ACC112 (cell line): ENCODE data around the gene OTP.

Experiments used
- H2AFZ ChIP-seq: fragments of 200-600 bp; sonication (generic); one replicate; pipeline ENCODE4 v1.6.0; 2017; ENCODE audit warnings: antibody characterized with exemption, low read length; ENCODE audit not compliant: unreplicated experiment
- H3K27ac ChIP-seq: fragments of 200-600 bp; sonication (generic); 2 replicates; pipeline ENCODE4 v1.5.1; 2014; ENCODE audit warnings: low read depth, mild to moderate bottlenecking, antibody characterized with exemption, low read length, moderate library complexity
- H3K27me3 ChIP-seq: fragments of 200-600 bp; sonication (generic); 2 replicates; pipeline ENCODE4 v1.6.1; 2014; ENCODE audit warnings: mild to moderate bottlenecking, antibody characterized with exemption, low read length, moderate library complexity, mixed read lengths; ENCODE audit not compliant: insufficient read depth
- H3K36me3 ChIP-seq: fragments of 200-600 bp; sonication (generic); 2 replicates; pipeline ENCODE4 v1.6.1; 2016; ENCODE audit warnings: mild to moderate bottlenecking, antibody characterized with exemption, low read length, moderate library complexity, mixed read lengths; ENCODE audit not compliant: insufficient read depth
- H3K4me1 ChIP-seq: fragments of 200-600 bp; sonication (generic); one replicate; pipeline ENCODE4 v1.6.1; 2016; ENCODE audit warnings: low read length, mixed read lengths; ENCODE audit not compliant: insufficient read depth, unreplicated experiment, control insufficient read depth
- H3K4me3 ChIP-seq: fragments of 200-600 bp; sonication (generic); 2 replicates; pipeline ENCODE4 v1.5.1; 2014; ENCODE audit warnings: mild to moderate bottlenecking, low read depth, low read length
- H3K79me2 ChIP-seq: fragments of 200-600 bp; sonication (generic); one replicate; pipeline ENCODE4 v1.6.0; 2016; ENCODE audit warnings: low read length; ENCODE audit not compliant: control insufficient read depth, unreplicated experiment, insufficient read depth

OTP gene

DNA sequence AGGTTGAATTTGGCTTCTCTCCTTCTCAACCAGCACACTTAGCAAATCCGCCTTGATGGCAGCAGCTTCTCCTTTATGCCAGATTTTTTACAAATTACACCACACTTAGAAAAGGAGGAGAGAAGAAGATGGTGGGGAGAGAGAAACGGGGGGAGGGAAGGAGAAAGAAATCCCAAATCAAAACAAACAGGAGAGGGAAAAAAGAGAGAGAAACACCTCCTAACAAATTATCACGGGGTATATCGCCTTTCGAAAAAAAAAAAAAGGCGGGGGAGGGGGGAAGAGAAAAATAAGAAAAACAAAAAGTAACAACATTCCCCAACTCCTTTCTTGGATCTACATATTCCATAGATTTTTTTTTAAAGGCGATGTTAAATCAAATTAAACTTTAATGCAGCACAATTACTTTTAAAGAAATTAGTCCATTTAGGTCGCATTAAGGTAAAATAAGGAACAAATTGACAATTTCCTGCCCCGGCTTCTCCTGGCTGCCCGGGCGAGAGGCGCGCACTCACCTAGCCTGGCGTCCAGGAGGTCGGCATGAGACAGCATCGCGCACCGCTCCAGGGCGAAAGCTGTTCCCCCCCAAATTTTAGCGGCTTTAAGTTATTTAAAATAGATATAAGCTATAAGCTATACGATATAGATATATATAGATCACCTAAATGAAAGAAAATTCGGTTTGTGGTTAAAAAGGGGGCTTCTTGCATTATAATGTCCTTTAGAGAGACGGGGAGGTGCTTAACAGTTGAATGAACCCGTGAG lies at the start of gene OTP:
TSS of gene OTP (minus strand) at position 716 of the 765 bp plus-strand sequence. CDS start at position 552, 164 bp downstream.
- Histone ChIP-seq H3K4me3 (no peak within 1 kb of the TSS), H3K79me2 (no peaks in the 10 kb centered on the region), H3K27ac (no peak within 1 kb of the TSS), H3K27me3 (peaks cover 100% of the 10 kb centered on the region), H3K36me3 (no peaks in the 10 kb centered on the region), H3K4me1 (no peaks in the 10 kb centered on the region), H2AFZ (no peak within 1 kb of the TSS)

- H3K4me1 ChIP-seq = peaks cover 8% of the 10 kb centered on the region
- peaks cover 3% of the 10 kb centered on the region; the same call in 1 of the 2 replicates for H3K36me3 ChIP-seq
- no peak overlapping the region for H3K27ac ChIP-seq
- no peak overlapping the region for H2AFZ ChIP-seq
- no peaks in the 10 kb centered on the region for H3K27me3 ChIP-seq
- no peak overlapping the region for H3K4me3 ChIP-seq
- H3K79me2 ChIP-seq = no peaks in the 10 kb centered on the region
Measured at GRCh38 chr5:77683171-77683732, 44.7 kb upstream of the OTP start.

GRCh38 chr5:77670526-77670925 lies 32.0 kb upstream of the OTP start:
- Histone ChIP-seq H3K4me3 (no peak overlapping the region), H3K79me2 (no peaks in the 10 kb centered on the region), H3K4me1 (no peaks in the 10 kb centered on the region), H2AFZ (no peak overlapping the region), H3K27me3 (peaks cover 87% of the 10 kb centered on the region), H3K27ac (no peak overlapping the region), H3K36me3 (no peaks in the 10 kb centered on the region)

- no peak overlapping the region for H3K27ac ChIP-seq
Measured at GRCh38 chr5:77669677-77670076, 31.2 kb upstream of the OTP start.

GRCh38 chr5:77663090-77663863 lies 24.8 kb upstream of the OTP start:
- Histone ChIP-seq H3K4me1 (peaks cover 3% of the 10 kb centered on the region), H3K27me3 (peaks cover 53% of the 10 kb centered on the region), H3K79me2 (no peaks in the 10 kb centered on the region), H3K27ac (no peak overlapping the region), H3K4me3 (no peak overlapping the region), H2AFZ (no peak overlapping the region), H3K36me3 (no peaks in the 10 kb centered on the region)

More at GRCh38 chr5:77669677-77670076, 31.2 kb upstream of the OTP start:
- Histone ChIP-seq H3K4me3 (no peak overlapping the region), H2AFZ (no peak overlapping the region), H3K4me1 (no peaks in the 10 kb centered on the region), H3K36me3 (no peaks in the 10 kb centered on the region), H3K27me3 (peaks cover 80% of the 10 kb centered on the region), H3K79me2 (no peaks in the 10 kb centered on the region)

- Histone ChIP-seq H3K79me2 (no peaks in the 10 kb centered on the region), H2AFZ (no peak overlapping the region), H3K4me1 (peaks cover 3% of the 10 kb centered on the region), H3K36me3 (no peaks in the 10 kb centered on the region), H3K27ac (no peak overlapping the region), H3K27me3 (peaks cover 55% of the 10 kb centered on the region), H3K4me3 (no peak overlapping the region)
Measured at GRCh38 chr5:77662635-77663034, 24.1 kb upstream of the OTP start.

DNA sequence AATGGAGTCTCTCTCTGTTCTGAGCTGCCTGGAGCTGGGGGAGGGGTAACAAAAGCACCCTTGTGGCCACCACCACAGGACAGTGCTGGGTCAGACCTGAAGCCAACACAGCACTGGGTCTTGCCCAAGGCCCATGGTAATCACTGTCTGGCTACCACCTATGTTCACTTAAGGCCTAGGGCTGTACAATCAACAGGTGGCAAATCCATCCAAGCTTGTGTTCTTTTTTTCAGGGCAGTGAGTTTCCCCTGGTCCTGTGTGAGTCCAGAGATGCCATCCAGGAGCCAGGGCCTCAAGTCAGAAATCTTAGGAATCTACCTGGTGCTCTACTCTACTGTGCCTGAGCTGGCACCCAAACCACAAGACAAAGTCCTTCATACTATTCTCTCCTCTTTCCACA lies 20.1 kb upstream of the OTP start:
- peaks cover 3% of the 10 kb centered on the region for H3K4me1 ChIP-seq
- no peaks in the 10 kb centered on the region for H3K36me3 ChIP-seq
- peaks cover 71% of the 10 kb centered on the region for H3K27me3 ChIP-seq
- no peak overlapping the region for H3K27ac ChIP-seq
- no peaks in the 10 kb centered on the region for H3K79me2 ChIP-seq
- no peak overlapping the region for H3K4me3 ChIP-seq
- H2AFZ ChIP-seq = no peak overlapping the region

GRCh38 chr5:77651343-77651742 lies 12.8 kb upstream of the OTP start:
- Histone ChIP-seq H3K36me3 (no peaks in the 10 kb centered on the region), H3K79me2 (no peaks in the 10 kb centered on the region), H3K27me3 (peaks cover 96% of the 10 kb centered on the region), H3K4me1 (no peaks in the 10 kb centered on the region), H2AFZ (no peak overlapping the region), H3K27ac (no peak overlapping the region), H3K4me3 (no peak overlapping the region)

DNA sequence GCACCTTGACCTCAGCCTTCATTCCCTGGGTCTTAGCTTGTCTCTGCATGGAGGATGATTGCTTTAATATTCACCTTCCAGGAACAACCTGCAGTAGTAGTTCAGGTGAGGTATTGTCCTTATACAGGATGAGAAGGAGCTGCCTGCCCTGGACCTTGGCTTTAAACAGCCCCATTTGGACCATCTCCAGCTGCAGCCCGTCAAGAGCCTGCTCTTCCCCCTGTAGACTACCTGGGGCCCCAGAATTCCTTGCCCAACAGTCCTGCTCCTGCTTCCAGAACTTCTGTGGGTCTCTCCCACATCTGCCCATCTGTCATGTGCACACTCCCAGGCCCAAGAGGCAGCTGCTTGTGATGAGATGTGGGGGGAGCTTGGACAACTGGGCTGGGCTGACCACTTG lies 12.2 kb upstream of the OTP start:
- H3K27ac ChIP-seq = no peak overlapping the region
- no peak overlapping the region for H3K4me3 ChIP-seq
- peaks cover 97% of the 10 kb centered on the region for H3K27me3 ChIP-seq
- H3K36me3 ChIP-seq = no peaks in the 10 kb centered on the region
- no peaks in the 10 kb centered on the region for H3K79me2 ChIP-seq
- H2AFZ ChIP-seq = no peak overlapping the region
- H3K4me1 ChIP-seq = no peaks in the 10 kb centered on the region

DNA sequence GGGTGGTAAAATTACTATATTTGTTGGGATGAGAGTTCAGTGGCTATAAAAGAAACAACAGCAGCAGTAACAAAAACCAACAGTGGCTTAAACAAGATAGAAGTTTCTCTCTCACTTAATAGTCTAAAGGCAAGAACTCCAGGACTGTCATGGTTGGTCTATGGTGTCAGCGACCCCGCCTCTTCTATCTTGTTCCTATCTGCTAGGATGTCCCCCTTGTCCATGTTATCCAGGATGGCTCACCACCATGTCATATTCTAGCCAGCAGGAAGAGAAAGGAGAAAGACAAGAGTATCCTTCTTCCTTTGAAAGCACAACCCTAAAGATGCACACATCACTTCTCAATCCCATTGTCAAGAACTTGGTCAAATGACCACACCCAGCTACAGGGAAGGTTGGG lies 11.3 kb upstream of the OTP start:
- Histone ChIP-seq H3K27me3 (peaks cover 97% of the 10 kb centered on the region), H3K4me1 (no peaks in the 10 kb centered on the region), H2AFZ (no peak overlapping the region), H3K36me3 (no peaks in the 10 kb centered on the region), H3K27ac (no peak overlapping the region), H3K79me2 (no peaks in the 10 kb centered on the region), H3K4me3 (no peak overlapping the region)
